Fibroblast of skin of right quadriceps (primary cell): ENCODE measurements around the gene DGKZ.
A peak's percentile ranks its signal among the peaks of the same experiment; 100 is the strongest.

Source experiments
- DNase-seq: peaks from one replicate; pipeline ENCODE4 v3.0.0-alpha.2; 2013

The DGKZ gene

DNA sequence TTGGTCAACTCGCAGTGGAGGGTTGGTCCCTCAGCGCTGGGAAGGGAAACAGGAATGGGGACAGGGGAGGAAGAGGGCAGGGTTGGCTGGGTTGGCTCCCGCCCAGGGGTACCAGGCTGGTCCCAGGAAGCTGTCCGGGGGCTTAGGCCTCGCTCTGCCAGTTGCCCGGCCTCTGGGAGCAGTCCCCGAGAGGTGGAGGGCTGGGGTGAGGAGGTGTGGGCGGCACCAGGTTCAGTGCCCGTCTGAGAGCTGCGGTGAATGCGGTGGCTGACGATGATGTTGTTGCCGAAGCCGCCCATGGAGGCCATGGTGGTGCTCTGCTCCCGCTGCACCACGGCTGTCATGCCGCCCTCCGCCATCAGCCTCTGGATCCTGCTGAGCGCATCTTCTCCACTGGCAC, 50.3 kb downstream of the DGKZ start:
- no peak for DNase-seq

DNA sequence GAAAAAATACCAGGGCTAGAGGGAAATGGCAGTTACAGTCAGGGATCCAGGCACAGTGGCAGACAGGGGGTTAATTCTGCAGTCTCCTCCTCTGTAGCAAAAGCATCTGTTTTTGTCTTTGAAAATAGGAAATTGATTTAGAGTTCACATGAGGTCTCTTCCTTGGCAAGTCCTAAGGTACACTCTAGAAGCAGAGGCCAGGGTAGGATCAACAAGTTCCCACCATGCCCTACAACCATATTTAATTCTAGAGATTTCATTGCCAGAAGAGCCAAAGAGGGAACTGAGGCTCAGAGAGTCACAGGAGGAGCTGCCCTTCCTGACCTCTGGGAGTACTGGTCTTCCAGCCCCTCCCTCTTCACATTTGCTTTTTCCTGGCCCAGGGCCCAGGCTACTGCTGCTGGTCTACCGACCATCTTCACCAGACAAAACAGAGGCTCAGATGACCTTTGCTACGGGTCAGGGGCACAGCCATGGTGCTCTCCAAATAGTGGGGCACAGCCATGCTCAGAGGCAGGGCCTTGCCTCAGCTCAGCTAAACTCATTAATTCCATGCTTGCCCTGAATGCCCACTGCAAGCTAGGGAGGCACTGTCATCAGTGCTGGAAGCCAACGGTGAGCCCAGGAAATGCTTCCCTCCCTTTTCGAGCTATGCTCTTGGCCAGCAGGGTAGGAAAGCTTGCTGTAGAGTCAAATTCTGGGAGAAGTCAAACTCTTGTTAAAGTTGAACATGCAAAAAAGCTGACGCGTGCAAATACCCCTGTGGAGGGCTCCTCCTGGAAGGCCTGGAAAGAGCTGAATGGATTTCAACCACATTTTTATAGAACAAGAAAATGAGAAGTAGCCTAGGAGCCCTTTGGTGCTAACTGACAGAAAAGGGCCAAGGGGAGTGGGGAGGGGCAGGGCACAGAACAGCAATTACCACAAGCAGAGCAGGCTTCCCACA, 56.0 kb downstream of the DGKZ start:
- DNase-seq = no peak

DNA sequence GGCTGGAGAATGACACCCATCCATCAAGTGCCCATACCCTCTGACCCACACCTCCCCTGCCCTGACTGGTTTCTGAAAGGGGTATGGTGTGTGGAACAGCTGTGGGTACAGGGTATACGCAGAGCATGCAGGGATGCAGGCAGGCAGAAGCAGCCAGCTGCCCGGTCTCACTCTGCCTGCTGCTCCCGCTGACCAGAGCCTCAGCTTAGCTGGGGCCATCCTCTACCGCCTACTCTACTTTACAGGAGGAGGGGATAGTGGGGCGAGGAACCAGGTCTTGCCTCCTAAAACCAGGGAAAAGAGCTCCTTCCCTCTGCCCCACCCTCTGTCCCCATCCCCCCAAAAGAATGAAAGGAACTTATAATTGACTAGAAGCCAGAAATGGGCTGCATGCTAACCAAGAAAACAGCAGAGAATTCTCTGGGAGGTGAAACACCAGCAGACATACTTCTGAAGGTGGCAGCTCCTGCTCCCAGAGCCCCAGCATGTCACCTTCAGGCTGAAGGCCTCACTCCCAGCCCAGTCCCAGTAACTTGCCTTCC, 57.3 kb downstream of the DGKZ start:
- peak; percentile 25 for DNase-seq

DNA sequence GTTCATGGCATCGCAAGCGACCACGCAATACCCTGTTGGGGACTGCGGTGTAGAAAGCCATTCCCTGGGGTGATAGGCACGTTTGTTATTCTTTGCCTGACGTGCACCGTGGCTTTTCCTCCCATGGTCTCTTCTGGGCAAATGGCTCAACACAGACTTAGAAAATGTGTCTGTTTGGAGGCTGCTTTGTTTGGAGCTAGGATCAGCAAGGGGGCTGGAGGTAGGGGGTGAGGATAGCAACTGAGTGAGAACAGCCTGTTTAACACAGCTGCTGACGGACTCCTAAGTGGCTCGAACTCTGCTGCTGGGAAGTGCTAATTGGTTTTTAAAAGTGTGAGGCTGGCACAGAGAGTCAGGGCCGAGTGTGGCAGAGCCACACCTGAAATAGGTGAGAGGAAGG, 60.4 kb downstream of the DGKZ start:
- DNase-seq = no peak

DNA sequence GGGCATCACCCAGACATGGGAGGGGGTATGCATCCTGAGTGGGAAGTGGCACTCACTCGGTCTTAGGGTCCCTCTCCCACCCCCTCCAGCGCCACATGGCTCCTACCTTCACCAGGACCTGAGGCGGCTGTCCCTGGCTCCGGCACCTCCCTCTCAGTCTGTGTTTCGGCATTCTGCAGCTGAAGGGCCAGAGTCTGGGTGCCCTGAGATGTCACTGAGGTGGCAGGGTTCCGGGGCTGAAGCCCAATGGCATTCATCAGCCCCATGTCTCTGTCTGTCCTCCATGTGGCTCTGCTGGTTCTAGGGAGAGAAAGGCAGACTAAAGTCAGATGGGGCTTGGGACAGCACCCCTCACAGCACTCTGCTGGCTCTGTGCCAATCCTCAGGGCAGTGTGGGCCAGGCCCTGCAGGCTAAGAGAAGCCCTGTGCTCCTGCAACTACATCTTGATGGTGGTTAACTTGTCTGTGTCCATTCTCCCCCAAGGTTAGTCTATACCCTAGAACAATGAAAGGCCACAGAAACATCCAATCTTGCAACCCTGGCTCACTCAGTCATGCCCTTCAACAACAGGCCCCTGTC, 61.2 kb downstream of the DGKZ start:
- DNase-seq = no peak

DNA sequence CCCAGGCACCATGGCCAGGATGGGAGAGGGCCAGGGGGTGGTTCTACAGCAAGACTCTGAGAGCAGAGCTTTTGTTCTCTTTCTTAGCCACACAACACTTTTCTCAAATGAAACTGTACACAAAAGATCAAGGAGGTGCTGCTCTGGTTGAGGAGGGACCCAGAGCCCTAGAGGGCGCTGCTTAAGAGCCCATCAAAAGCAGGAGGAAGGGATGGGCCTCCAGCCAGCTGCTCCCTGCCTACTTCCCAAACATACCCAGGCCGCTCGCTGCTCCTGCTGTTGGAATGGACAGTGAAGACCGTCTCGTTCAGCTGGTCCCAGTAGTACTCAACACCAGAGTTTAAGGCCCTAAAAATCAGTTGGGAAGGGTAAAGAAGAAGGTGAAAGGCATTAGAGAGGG, 62.8 kb downstream of the DGKZ start:
- DNase-seq = no peak

DNA sequence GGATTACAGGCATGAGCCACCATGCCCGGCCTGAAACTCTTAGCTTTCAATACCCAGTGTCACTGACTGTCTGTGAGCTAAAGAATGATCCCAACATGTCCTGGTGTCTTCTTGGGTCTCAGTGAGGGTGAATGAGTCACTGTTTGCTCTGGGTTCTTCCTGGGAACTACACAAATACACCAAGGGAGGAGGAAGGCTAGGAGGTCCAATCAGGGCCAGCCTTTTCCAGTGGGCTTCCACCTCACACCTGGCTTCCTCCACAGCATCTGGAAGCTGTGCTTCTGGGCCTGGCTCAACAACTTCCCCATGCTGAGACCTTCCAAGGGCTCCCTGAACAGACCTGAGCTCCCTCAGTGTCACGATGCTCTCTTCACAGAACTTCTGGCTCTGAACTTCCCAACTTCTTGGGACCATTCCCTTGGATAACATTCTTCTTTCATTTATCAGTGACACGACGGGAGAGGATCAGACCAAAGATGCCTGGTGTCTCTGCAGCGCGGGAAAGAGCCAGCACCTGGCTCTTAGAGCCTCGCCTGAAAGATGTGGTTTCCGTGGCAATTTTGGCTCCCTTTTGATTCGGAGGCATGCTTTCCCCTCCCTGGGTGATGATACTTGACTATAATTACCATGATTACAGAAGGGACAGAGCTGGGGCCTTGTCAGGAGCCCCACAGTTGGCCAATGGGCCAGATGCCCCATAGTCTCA, 66.7 kb downstream of the DGKZ start:
- DNase-seq = no peak

DNA sequence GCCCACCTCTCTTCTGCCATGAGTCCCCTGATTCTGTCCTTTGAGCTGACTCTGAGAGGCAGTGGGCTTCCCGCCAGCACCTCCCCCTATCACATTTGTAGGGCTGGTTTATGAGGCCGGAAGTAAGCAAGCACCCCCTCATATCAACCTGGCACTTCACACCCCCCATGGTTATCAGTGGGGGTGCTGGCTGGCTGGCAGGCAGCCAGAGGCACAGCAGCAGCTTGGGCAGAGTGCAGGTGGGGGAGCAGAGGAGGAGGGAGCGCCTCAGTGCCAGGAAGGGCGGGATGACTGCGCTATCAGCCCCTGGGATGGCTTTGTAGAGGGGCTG, 67.2 kb downstream of the DGKZ start:
- DNase-seq = no peak

DNA sequence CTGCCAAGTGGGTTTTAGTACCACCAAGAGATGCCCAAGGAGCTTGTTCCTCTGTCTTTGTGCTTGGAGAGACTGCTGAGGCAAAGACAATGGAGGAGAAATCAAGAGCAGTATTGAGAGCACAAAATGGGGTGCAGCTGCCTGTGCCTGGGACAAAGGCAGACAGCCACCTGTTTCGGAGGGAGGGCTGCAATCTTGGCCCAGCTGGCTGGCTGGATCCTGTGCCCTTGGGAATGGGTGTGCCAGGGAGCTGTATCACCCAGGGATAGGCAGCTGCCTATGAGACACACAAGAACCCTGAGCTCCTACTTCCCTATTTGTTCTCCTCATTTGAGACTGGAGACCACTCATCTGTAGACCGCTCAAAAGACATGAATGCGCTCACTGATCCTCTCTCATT, 67.6 kb downstream of the DGKZ start:
- no peak for DNase-seq

DNA sequence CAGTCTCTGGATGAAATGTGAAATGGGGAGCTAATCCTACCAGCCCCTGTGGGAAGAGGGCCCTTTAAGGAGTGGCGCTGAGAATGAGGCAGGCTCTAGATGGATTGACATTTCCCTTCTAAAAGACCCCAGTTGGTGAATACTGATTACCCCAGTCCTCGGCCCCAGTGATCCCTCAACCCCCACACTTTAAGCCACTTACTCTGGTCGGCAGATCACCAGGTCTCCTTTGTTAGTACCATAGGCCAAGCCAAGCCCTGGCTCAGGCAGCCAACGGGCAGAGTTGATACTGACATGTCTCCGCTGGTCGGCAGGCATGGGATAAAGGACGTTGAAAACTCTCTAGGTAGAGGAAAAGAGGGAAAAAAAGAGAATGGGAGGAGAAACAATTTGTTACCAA, 70.4 kb downstream of the DGKZ start:
- no peak for DNase-seq

DNA sequence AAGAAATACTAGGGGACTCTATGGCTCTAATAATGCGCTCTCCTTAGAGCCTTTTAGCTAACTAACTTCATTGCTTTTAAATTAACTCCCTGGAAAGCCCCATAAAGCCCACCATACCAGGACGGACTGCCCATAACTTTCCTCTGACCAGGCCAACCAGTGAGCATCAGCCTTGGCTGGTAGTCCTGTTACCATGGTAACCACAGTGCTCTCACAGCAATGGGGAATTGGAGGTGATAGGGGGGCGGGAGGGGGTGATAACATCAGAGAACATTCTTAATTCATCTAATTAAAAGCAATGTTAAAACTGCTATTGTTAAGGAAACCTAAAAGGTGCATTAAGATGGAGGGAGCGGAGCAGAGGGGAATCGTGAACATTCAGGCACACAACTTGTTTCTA, 71.5 kb downstream of the DGKZ start:
- no peak for DNase-seq

DNA sequence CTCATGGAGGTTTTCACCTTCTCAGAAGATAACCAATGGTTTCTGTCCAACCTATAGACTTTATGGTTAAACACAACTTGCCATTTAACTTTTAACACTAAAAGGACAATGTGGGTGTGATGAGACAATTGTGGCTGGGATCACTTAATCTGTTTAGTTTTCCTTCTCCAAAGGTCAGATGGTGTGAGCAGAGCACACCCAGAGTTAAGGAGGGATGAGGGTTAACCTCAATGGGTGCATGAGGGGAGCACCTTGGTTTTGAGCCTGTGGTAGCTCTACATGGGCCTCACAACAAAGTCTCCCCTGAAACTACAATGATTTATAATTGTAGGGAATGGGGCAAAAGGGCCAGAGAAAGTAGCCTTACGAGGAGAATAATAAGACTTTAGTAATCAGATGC, 73.2 kb downstream of the DGKZ start:
- no peak for DNase-seq

DNA sequence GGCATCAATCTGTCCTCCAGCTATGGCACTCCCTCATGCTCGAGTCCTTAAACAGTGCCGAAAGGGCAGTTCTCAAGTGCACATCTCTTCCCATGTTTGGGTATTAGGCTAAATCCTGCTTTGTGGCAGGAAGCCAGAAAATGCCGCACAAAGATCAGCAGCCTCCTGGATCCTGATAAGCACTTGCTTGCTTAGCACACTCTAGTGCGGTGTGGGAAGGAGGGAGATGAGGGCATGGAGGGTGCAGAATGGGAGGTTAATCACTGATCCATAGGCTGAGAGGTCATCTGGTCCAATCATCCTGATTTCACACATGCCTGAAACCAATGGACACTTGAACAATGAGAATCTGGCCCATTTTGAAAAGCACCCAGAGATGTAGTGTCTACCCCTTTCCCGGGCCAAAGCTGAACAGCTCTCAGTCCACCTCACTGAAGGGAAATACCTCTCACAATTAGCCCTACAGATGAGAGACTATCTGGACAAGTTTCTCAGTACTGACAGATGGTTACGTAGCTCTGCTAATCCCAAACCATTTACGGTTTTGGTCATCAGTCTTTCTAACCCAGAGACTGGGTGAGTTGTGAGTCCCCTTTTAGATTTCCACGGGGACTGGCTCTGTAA, 74.1 kb downstream of the DGKZ start:
- no peak for DNase-seq

DNA sequence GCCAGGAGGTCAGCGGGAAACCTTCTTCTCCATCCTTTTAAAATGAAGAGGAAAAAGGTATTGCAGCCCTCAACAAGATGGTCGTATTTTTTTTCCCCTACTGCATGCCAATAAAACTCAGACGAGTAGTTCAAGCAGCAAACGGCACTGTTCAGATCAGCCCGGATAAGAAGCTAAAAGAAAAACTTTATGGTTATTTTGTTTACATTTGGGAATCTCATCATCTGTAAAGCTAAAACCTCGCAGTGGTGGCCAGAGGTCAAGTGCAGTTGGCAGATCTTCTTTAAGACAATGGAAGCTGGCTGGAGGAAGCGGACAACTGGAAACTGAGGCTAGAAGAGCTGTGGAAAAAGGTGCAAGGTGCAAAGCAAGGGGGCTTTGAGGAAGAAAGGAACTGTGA, 75.3 kb downstream of the DGKZ start:
- no peak for DNase-seq

DNA sequence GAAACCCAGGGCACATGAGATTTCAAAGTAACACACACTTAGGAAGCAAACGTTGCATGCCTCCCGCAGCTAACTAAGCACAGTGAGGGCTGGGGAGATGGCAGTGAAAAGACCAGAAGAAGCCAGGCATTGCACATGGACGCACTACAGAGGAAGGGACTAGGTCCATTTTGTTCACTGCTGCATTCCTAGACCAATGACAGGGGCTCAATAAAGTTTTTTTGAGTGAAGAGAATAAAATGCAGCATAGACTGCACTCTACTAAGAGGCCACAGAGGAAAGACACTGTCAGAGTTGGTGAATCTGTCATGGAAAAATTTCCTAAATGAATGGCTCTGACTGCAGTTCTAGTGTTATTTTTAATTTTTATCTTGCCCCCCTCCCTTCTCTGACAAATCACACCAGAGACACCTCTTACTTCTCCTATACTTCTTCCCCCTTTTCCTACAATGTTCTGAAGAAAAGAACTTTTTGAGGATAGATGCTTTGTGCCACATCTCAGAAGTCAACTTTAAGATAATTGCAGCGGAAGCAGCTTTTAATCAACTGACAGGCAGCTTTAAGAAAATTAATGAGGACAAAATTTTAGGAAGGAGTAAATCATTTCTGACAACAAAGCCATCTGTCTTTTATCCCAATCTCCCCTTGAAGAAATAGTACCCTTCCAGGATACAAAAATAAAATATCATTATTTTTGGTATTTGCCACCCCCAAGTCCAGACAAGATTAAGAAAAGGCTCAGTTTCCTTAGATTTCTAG, 79.1 kb downstream of the DGKZ start:
- DNase-seq = no peak

DNA sequence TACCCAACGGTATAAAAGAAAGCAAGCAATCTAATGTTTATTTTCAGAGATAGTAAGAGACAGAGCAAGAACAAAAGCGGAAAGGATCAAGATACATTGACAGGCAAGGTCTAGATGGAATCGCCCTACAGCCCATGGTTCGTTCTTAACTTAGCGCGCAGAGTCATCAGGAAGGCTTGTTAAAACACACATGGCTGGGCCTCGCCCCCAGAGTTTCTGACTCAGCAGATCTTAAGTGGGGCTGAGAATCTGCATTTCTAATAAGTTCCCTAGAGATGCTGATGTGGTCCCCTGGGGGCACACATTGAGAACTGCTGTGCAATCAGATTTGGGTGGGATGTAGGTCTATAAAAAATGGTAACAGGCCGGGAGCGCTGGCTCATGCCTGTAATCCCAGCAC, 80.1 kb downstream of the DGKZ start:
- no peak for DNase-seq

DNA sequence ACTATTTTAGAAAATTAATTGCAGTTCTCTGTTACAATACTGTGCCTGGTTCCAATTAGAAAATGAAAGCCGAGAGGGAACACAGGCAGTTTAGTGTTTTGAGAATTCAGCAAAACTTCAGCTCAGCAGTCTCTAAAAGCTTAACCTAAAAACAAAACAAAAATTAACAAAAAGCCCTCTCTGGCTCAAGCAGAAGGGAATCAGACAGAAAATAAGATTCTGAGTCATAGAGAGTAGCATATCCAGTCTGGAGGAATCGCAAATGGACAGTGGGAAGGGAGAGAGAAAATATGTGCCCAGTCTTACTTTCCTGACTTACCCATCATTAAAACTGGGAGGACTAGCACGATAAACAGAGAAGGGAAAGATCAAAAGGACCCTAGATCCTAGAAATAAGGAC, 82.5 kb downstream of the DGKZ start:
- no peak for DNase-seq
